ENCODE measurements around the gene SENP3.

The SENP3 gene

DNA sequence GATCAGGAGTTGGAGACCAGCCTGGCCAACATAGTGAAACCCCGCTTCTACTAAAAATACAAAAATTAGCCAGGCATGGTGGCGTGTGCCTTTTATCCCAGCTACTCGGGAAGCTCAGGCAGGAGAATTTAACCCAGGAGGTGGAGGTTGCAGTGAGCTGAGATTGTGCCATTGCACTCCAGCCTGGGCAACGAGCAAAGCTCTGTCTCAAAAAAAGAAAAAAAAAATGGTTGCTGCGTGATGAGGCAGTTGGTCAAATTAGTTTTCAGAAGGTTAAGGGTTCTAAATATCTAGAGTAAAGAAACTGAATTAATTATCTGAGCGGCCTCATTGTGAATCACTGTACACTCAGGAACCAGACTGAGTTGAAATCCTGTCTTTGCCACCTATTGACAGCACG is 14.2 kb downstream of the SENP3 start:
- DNase-seq (ENCODE audit: low read depth in 1 of 2, low spot score in 1 of 2), result no peak

DNA sequence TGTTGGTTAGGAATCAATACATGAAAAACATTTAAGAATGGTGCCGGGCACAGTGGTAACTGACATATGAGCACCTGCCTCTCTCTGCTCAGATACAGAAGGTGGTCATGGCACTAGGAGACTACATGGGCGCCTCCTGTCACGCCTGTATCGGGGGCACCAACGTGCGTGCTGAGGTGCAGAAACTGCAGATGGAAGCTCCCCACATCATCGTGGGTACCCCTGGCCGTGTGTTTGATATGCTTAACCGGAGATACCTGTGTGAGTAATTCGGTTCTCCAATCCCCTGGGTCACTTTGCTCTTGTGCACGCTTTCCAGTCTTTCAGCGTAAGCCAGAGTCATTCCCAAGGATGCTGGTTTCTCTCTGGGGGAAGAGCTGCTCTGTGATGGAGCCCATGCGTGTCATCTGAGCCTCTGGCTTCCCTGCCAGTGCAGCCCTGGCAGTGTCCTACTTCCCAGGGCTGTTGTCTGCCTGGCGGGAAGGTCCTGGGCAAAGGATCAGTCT is 14.8 kb downstream of the SENP3 start:
- no peak for DNase-seq (ENCODE audit: low read depth in 1 of 2, low spot score in 1 of 2)

DNA sequence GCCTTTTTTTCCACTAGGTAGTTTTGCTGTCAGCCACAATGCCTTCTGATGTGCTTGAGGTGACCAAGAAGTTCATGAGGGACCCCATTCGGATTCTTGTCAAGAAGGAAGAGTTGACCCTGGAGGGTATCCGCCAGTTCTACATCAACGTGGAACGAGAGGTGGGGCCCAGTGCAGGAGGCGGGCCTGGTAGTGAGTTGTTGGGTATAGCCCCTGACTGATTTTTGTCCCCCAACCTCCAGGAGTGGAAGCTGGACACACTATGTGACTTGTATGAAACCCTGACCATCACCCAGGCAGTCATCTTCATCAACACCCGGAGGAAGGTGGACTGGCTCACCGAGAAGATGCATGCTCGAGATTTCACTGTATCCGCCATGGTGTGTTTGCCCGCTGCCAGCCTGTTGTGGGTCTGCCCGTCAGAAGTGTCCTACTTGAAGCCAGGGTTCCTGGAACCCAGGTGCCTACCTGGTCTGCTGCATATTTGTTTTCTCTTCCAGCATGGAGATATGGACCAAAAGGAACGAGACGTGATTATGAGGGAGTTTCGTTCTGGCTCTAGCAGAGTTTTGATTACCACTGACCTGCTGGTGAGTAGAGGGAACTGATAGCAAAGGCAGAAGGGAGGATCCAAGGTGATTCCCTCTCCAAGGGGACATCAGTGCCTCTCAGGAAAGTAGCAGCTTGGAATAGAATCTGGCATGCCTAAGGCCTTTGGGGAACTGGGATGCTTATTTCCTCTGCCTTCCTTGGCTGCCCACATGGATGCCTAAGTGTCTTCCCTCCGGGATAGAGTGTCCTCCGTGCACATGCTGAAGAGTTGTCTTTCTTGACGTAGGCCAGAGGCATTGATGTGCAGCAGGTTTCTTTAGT is 15.8 kb downstream of the SENP3 start:
- no peak for DNase-seq (ENCODE audit: low read depth in 1 of 2, low spot score in 1 of 2)

DNA sequence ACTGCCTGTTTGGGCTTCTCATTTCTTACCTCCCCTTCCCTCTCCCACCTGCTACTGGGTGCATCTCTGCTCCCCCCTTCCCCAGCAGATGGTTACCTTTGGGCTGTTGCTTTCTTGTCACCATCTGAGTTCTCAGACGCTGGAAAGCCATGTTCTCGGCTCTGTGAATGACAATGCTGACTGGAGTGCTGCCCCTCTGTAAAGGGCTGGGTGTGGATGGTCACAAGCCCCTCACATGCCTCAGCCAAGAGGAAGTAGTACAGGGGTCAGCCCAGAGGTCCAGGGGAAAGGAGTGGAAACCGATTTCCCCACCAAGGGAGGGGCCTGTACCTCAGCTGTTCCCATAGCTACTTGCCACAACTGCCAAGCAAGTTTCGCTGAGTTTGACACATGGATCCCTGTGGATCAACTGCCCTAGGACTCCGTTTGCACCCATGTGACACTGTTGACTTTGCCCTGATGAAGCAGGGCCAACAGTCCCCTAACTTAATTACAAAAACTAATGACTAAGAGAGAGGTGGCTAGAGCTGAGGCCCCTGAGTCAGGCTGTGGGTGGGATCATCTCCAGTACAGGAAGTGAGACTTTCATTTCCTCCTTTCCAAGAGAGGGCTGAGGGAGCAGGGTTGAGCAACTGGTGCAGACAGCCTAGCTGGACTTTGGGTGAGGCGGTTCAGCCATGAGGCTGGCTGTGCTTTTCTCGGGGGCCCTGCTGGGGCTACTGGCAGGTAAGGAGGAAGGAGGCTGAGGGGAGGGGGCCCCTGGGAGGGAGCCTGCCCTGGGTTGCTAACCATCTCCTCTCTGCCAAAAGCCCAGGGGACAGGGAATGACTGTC is 17.5 kb downstream of the SENP3 start, which contains the start of gene CD68:
CD68 (plus strand) TSS at position 638 of the 833 bp plus-strand sequence; CDS start at position 678, 40 bp downstream.
- DNase-seq (ENCODE audit: low read depth in 1 of 2, low spot score in 1 of 2), result no peak

DNA sequence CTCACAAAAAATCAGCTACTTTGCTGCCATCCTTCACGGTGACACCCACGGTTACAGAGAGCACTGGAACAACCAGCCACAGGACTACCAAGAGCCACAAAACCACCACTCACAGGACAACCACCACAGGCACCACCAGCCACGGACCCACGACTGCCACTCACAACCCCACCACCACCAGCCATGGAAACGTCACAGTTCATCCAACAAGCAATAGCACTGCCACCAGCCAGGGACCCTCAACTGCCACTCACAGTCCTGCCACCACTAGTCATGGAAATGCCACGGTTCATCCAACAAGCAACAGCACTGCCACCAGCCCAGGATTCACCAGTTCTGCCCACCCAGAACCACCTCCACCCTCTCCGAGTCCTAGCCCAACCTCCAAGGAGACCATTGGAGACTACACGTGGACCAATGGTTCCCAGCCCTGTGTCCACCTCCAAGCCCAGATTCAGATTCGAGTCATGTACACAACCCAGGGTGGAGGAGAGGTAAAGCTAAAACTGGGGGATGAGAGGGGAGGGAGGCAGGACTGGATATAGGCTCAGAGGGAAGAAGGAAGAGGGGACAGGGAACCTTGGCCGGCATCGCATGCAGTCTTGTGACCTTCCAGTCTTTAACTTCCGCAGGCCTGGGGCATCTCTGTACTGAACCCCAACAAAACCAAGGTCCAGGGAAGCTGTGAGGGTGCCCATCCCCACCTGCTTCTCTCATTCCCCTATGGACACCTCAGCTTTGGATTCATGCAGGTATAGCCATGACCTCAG is 18.3 kb downstream of the SENP3 start:
- DNase-seq (ENCODE audit: low read depth in 1 of 2, low spot score in 1 of 2), result no peak

DNA sequence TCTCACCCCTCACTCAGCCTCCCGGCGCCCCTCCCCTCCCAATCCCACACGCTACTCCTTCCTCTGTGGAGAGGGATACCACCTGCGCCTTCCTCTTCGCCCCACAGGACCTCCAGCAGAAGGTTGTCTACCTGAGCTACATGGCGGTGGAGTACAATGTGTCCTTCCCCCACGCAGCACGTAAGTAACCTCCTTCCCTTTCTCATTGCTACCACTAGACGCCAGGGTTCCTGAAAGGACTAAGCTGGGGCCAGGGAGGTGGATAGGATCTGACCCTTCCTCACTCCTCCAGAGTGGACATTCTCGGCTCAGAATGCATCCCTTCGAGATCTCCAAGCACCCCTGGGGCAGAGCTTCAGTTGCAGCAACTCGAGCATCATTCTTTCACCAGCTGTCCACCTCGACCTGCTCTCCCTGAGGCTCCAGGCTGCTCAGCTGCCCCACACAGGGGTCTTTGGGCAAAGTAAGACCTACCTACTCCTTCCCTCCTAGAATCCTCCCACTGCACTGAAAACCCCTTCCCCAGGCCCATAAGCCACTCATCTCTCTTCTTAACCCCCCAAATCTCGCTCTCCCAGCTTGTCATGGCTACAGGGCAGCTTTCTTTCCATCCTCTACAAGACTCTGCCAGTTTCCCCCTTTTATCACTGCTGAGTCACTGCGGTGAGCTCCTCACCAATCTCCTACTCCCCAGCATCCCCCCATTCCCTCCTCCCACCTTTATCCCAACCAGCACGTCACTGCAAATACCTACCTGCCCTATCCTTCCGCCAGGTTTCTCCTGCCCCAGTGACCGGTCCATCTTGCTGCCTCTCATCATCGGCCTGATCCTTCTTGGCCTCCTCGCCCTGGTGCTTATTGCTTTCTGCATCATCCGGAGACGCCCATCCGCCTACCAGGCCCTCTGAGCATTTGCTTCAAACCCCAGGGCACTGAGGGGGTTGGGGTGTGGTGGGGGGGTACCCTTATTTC is 19.2 kb downstream of the SENP3 start:
- DNase-seq (ENCODE audit: low read depth in 1 of 2, low spot score in 1 of 2), result no peak

DNA sequence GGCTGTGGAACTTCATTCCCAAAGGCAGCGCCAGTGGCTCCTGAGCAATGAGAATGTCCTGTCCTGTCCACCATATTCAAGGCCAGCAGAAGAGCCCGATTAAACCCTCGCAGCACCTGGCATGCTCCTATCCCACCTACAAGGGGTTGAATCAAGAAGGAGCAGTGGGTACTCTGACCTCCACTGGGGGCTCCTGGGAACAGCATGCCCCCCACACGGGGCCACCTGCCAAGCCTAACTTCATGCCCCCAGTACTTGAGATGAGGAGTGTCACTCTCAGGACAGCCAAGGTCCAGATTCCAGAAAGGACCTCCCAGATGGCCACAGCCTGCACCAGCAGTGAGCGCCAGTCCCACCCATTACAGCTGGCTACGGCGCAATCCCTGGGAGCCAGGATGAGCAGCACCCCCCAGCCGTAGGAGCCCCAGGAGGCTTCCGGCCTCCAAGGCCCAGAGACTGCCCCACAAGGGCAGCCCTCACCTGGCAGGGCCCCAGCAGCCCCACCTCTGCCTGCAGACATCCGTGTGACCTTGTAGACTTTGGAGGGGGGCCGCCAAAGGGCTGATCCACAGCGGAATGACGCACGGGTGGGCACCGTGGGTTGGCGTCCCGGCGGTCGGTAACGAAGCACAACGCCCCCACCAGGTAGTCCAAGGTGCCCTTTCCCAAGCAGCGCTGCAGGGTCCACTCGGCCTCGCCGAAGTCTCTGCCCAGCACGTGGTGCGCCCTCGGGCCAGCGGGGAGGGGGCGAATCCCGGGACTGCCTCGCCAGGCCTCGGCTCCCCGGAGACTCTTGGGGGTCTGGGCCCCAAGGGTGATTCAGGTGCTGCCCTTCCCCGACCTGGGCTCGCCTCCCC is 20.9 kb downstream of the SENP3 start:
- DNase-seq (ENCODE audit: low read depth in 1 of 2, low spot score in 1 of 2), result no peak

DNA sequence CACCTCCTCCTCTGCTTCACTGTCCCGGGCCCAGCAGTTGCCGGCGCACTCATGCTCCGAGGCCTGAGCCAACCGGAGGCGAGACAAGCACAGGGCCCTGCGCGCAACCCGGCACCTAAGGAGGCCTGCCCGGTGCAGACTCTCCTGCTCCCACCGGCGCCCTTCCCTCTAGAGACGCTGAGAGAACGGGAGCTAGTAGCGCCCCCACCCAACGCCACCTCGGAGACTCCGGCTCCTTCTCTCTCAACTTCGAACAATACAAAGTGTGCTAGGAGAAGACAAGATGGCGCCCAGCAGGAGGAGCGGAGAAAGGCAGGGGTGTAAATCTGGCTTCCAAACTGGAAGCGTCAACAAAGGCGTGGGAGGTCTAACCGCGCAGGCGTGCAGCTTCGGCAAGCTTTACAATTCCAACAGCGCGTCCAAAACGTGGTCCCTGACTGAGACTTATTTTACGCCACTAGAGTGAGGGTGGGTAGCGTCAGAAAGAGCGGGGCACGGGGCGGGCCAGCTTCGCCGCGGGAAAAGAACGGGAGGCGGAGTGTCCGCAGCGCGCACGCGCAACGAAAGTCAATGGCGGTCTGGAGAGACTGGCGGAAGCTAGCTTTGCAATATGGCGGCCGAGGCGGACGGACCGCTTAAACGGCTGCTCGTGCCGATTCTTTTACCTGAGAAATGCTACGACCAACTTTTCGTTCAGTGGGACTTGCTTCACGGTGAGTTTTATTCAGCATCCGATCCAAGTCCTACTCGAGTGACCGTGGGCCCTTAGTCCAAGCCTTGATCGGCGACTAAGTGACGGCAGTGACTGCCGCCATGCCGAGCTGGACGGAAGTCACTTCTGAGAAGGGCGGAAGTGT is 21.8 kb downstream of the SENP3 start, which contains the start of gene MPDU1:
MPDU1 (plus strand) TSS at position 600 of the 857 bp plus-strand sequence; CDS start at position 611, 11 bp downstream.
- DNase-seq (ENCODE audit: low read depth in 1 of 2, low spot score in 1 of 2), result peak; percentile 87 to 91

DNA sequence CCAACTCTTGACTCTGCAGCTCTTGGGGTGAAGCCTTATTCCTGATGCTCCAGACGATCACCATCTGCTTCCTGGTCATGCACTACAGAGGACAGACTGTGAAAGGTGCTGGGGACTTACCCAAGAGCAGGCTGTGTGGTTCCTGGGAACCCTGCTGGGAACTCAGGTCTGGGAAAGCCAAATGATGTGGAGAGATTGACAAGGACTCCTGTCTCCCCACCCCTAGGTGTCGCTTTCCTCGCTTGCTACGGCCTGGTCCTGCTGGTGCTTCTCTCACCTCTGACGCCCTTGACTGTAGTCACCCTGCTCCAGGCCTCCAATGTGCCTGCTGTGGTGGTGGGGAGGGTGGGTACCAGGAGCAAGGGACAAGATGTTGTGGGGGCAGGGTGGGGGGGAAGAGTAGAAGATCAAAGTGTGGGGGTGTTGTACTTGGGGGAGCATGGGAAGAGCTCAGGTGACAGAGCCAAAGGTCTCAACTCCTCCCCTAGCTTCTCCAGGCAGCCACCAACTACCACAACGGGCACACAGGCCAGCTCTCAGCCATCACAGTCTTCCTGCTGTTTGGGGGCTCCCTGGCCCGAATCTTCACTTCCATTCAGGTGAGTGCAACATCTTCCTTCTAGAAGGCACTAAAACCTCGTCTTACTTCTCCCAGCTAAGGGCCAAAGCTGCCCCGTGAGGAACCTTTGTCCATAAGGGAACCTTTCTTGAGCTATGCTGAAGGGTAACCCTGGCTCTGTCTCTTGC is 25.1 kb downstream of the SENP3 start:
- DNase-seq (ENCODE audit: low read depth in 1 of 2, low spot score in 1 of 2), result no peak

DNA sequence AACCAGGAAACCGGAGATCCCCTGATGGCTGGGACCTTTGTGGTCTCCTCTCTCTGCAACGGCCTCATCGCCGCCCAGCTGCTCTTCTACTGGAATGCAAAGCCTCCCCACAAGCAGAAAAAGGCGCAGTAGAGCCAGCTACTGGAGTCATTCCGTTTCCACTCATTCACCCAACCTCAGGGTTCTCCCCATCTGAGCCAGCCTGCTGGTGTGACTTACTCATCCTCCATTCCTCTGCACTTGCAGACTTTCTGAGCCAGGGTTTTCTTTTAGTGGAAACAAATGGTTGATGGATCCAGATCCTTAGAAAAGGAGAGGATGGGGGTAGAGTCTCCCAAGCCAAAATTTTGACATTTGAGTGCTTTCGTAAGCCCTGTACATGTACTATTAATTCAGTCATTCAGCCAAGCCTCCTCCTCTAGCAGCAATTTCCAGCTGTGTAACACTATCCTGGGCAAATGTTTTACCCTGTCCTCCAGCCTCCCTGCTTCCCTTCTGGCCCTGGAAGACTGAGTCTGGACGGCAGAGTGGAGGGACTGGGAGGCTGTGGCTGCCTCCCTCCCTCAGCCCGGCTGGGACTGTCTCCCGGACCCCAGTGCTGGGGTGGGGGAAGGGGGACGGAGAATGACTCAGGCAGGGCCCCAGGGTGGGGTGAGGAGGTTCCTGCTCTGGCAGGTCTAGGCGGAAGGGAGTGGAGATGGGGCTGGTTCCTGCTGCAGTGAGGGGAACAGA is 25.9 kb downstream of the SENP3 start:
- no peak for DNase-seq (ENCODE audit: low read depth in 1 of 2, low spot score in 1 of 2)

DNA sequence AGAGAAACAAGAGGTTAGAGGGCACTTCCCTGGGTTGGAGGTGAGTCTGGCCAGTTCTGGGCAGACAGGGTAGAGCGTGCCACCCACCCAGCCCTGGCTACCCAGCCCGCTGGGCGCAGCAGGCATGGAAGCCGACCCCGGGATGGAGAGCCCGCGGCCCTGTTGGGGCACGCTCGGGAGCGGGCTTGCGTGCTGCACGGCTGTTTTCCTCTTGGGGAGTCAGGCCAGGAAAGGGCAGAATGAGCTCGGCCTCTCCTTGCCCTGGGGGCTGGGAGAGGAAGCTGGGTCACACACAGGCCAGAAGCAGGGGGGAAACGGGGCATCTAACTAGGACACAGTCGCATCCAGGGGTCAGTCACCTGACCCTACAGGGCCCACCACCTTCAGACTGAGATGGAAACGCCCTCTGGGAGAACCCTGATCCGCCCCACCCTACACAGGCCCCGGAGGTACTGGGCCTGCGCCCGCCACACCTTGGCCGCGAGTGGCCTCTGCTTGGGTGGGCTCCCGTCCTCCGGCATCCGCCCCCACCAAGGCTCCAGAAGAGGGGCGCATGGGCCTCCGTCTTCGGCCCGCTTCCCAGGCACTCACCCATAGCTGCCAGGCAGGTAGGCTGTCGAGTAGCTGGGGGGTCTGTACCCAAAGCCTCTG is 27.0 kb downstream of the SENP3 start:
- DNase-seq (ENCODE audit: low read depth in 1 of 2, low spot score in 1 of 2), result no peak

DNA sequence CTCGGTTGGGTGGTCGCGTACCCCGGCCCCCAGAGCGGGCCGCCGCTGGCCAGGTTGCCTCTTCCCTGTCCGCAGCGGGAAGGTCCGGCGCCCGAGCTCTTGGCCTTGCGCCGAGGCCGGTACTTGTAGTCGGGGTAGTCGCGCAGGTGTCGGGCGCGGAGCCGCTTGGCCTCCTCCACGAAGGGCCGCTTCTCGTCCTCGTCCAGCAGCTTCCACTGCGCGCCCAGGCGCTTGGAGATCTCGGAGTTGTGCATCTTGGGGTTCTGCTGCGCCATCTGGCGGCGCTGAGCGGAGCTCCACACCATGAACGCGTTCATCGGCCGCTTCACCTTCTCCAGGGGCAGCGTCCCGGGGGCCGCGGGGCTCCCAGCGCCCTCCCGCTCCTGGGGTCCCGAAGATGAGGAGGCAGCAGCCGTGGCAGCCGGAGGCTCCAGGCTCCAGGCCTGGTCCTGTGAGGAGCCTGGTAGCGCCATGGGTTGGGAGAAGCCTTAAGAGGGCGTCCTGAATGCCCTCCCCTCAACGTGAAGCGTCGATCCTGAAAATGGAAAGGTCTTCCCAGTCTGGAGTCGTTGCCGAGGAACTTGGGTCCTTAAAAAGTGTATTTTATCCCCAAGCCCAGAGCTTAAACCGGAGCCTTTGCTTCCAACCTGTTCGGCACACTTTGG is 27.6 kb downstream of the SENP3 start:
- no peak for DNase-seq (ENCODE audit: low read depth in 1 of 2, low spot score in 1 of 2)

DNA sequence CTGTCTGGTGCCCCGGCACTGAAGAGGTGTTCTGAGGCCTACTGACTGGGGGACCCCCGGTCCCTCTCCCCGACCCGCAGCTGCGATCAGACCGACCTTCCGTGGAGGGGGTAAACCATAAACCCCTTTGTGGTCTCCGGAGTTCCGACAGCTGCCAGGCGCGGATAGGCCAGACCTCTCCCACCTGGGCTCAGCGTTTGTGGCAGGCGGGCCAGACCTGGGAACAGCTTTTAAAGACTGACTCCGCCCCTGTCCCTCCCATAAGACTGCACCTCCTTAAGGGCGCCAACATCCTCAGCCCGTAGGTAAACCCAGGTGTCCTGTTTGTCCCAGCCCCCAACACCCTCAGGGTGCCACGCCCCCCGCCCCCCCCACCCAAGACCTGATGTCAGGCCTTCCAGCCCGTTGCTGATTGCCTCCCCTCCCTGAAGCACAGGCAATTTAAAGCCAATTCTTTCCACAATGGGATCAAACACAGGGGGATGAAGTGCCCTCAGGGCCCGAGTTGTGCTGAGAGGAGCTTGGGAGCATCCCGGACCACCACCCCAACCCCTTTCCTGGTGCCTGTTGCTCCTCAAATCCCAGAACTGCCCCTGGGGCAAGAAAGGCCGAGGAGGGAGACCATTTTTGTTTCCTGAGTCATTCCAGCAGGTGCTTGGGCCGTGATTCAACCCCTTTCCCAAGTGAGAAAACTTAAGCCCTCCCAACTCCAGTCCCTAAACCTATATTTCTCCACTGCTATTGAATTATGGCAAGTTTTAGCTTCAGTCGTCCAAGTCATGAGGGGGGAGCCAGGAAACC is 28.4 kb downstream of the SENP3 start, which contains the start of gene SOX15:
SOX15 (minus strand) TSS at position 204 of the 801 bp plus-strand sequence. CDS start 418 bp downstream, outside the sequence.
- DNase-seq (ENCODE audit: low read depth in 1 of 2, low spot score in 1 of 2), result no peak

DNA sequence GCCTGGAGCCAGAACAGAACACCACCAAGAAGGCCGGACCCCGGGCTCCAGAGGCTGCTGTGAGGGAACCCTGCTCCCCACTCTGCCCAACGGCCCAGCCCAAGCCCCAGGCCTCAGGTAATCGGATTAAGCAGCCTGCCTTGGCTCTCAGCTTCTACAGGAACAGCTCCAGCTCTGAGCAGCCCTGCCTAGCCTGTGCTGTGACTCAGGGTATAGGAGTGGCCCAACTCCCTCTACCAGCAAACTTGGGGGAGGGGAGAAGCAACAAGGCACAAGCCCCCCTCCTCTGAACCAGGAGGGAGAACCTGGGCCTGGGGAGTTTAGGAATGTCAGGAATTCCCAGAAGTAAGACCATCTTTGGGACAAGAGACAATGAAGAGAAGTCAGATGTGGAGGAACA is 29.0 kb downstream of the SENP3 start:
- no peak for DNase-seq (ENCODE audit: low read depth in 1 of 2, low spot score in 1 of 2)

DNA sequence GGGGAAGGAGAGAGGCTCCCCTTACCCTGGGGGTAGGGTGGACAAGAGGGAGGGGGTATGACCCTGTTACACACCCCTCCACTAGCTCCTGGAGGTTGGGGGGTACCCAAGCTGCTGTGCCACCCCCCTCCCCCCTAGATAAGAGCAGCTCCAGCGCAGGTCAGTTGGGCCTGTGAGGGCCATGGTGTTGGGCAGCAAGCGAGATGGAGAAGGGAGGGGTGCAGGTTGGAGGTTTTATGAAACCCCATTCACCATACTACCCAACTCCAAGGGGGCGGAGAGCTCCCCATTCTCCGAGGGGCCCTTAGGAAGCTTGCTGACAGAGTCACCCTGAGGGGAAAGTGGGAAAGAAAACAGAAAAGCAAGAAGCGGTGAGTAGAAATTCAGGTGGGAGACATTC is 29.9 kb downstream of the SENP3 start:
- no peak for DNase-seq (ENCODE audit: low read depth in 1 of 2, low spot score in 1 of 2)
